Tibial nerve (tissue), 3 donors: ENCODE data around the gene ZBTB40.

Experiments
- CTCF ChIP-seq, 5 experiments: fragments of 200-600 bp in 3 of 5; fragments of 450-650 bp in 2 of 5; sonication (generic) in 3 of 5; IDR thresholded peaks; one replicate each; pipeline ENCODE4 v1.5.1; 2016 to 2019; ENCODE audit warnings: antibody characterized with exemption in 5 of 5, mild to moderate bottlenecking in 3 of 5, moderate library complexity in 2 of 5
- POLR2A ChIP-seq, 2 donors: fragments of 450-650 bp; IDR thresholded peaks; one replicate each; pipeline ENCODE4 v1.6.1; 2017; ENCODE audit warnings: antibody characterized with exemption in 2 of 2, mild to moderate bottlenecking in 2 of 2, moderate library complexity in 2 of 2

- no peak for TF ChIP-seq CTCF (IDR thresholded peaks at IDR 0.05)
- no peak for TF ChIP-seq POLR2A (IDR thresholded peaks at IDR 0.05)
These were observed 37.6 kb downstream of the ZBTB40 start for GRCh38 chr1:22489278-22489677.
